Heart right ventricle (tissue), 16 donors: ENCODE results near the gene TBC1D14. TPM values are rescaled to one million over a fixed set of nuclear protein-coding genes. Genes with fewer than 3 reads are reported as not detected.
A peak's percentile ranks its signal among the peaks of the same experiment; 100 is the strongest.

Experiments
- ATAC-seq, 8 donors: fragments of 200-7000 bp; cut with Tn5 transposase; one replicate each; pipeline ENCODE4 v1.9.1; 2020; ENCODE audit warnings: mild to moderate bottlenecking in 8 of 8, moderate library complexity in 8 of 8, moderate number of reproducible peaks in 1 of 8
- DNase-seq, 2 donors: peaks; one replicate each; pipeline ENCODE4 v3.0.0-alpha.2; 2020
- H3K27ac ChIP-seq, 10 donors: fragments of 200-600 bp; sonication (generic) in 2 of 10; one replicate each; pipeline versions ENCODE4 v1.5.0 to v1.8.0; 2020 to 2022; ENCODE audit warnings: mild to moderate bottlenecking in 3 of 10
- H3K27me3 ChIP-seq, 7 donors: fragments of 200-600 bp; one replicate each; pipeline ENCODE4 v1.8.0; 2021 to 2022; ENCODE audit warnings: mild to moderate bottlenecking in 2 of 7
- H3K36me3 ChIP-seq, 9 donors: fragments of 200-600 bp; sonication (generic) in 1 of 9; one replicate each; pipeline versions ENCODE4 v1.5.0 to v1.8.0; 2020 to 2022; ENCODE audit warnings: mild to moderate bottlenecking in 2 of 9
- H3K4me1 ChIP-seq, 9 donors: fragments of 200-600 bp; sonication (generic) in 1 of 9; one replicate each; pipeline versions ENCODE4 v1.5.0 to v1.8.0; 2020 to 2022; ENCODE audit warnings: mild to moderate bottlenecking in 4 of 9
- H3K4me3 ChIP-seq, 10 donors: fragments of 200-600 bp; sonication (generic) in 2 of 10; one replicate each; pipeline versions ENCODE4 v1.5.0 to v1.8.0; 2020 to 2022; ENCODE audit warnings: mild to moderate bottlenecking in 7 of 10, moderate library complexity in 2 of 10
- H3K9me3 ChIP-seq, 11 donors: fragments of 200-600 bp in 10 of 11; sonication (generic) in 2 of 11; one replicate each; pipeline versions ENCODE4 v1.5.0 to v1.8.0; 2013 to 2022; ENCODE audit warnings: mild to moderate bottlenecking in 2 of 11, control low read depth in 1 of 11, moderate library complexity in 1 of 11
- WGBS, 2 donors: extraction: QIAGEN DNeasy Blood & Tissue Kit; methylation state at CpG; one replicate each; pipeline ENCODE4 v1.1.7; 2013; ENCODE audit warnings: inconsistent platforms in 1 of 2; 5-methylcytosine and 5-hydroxymethylcytosine counted together
- intact Hi-C, 10 donors: fragments of 100-400 bp; cut with DNase I; formaldehyde crosslinking; loops; one replicate each; pipeline versions ENCODE4 v1.11.1 to v1.14.2; 2022
- polyA plus RNA-seq, 2 donors: library from polyadenylated mRNA; stranded (reverse); fragments of 200-250 nt; gene quantifications; one replicate each; pipeline ENCODE4 v1.2.3, GENCODE V29; 2013
- total RNA-seq, 10 donors: library from RNA; stranded (reverse); fragmentation: NEBNext Ultra II Directional in 3 of 10; extraction: Animal tissue kit (Norgen Biotek cat#: 25700) in 3 of 10; gene quantifications; one replicate each; pipeline versions ENCODE4 v1.2.1 to v1.2.4, GENCODE V29; 2021 to 2023
- TF ChIP-seq, protein P1 (sequence below), 9 donors: fragments of 200-600 bp; sonication (generic) in 2 of 9; IDR thresholded peaks; one replicate each; pipeline versions ENCODE4 v1.5.0 to v1.8.0; 2021 to 2022; ENCODE audit warnings: antibody characterized with exemption in 9 of 9, mild to moderate bottlenecking in 5 of 9, moderate library complexity in 1 of 9
- donor health status: Arrhythmogenic right ventricular cardiomyopathy.
- donor health status: ischemic (EF 13 %, LVEDD 7.1; RV severe dilation, severe dysfunction).
- donor health status: healthy with polysubstance abuse.
- donor health status: DM: no; HTN: yes; CAD: no.
- donor health status: DM: no; HTN: no; CAD: no.
- donor health status: ischemic (EF 25% LVEDD 6.9; RV normal size, moderate dysfunction).
- donor health status: ischemic (EF 25% LVEDD 5.7; RV mildly dilated, moderate dysfunction).
- donor health status: healthy.
- donor health status: DM: yes; HTN: yes; CAD: no.
- donor health status: Ischemic cardiomyopathy.
- donor health status: ischemic (EF 35%, LVEDD 5.7; RV mildly dilated, moderate dysfunction).
- donor health status: nonischemic (EF 11% LVEDD 7.7; RV severe dilation, severe dysfunction).
- donor health status: DM: yes; HTN: yes; CAD: no.
- donor health status: PGD.
- donor health status: ischemic (EF 29% LVEDD 5.4; RV normal size, mild dysfunction).
- donor health status: nonischemic (EF 23%, LVEDD 6.1; RV moderate dilation, normal function).

The TBC1D14 gene
- total and polyA plus RNA-seq, 12 donors, result 10.5 to 43.7 (median 32.6) TPM

DNA sequence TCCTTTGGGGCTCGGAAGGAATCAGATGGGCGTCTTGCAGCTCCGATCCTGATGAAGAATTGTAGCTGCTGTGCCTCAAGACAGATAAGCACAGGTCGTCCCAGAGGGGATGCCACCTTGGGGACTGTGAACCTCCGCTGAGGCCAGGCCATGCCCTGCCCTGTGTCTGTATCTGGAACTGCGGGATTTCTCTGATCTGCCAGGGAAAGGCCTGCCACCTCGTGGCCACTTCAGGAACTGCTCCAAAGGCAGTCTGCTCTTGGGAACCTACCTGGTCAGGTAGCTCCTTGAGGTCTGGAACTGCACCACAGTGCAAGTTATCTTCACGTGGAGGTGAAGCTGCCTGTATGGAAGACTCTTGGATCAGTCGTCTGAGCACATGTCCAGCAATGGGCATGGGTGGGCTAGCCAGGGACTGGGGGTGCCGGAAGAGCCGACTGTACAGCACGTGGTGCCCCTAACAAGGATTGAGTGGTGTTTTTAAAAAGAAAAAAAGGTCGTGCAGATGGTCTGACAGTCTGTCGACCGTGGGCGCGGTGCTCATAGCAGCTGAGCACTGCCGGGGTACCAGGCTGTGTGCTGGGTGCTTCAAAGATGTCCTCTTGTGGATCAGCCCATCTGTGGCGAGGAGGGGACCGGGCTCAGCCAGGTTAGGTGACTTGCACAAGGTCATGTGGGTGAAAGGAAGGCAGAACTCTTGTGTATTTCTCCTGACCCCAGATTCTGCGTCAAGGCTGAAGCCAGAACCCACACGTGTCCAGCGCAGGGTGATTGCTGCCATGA, 161.3 kb downstream of the TBC1D14 start:
- peak in 6 of 8 donors; percentile 12 to 28 (median 16) for ATAC-seq
- intact Hi-C loops, result loop anchor here (1.0 to 10.0 kb wide), 14 partner anchors 28 to 354 kb away; partner anchors contain the start of genes TBC1D14 (in 3 of the 10), BLOC1S4 (in 1 of the 10) and TADA2B (in 1 of the 10)

DNA sequence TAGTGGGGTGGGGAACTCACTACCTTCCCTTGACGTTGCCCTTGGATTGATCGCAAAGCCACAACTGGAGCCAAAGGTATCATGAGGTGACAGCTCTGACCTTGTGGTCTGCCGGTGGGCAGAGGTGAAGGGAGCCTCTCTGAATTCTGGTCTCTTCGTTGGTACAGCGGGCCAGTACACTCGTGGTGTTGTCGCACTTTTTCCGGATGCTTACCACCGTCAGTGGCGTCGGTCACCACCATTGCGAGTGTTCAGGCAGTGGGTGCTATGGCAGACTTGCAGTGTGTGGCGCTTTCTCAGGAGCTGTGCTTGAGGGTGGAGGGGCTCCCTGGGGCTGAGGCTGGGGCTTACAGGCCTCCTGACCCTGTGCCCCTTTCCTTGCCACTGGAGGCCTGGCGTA, 163.4 kb downstream of the TBC1D14 start:
- DNase-seq (no peak), ATAC-seq (no peak)
- WGBS, 2 donors, result 89 to 92% methylated on average over 14 of the region's 14 CpGs
- H3K9me3 ChIP-seq, result no peaks in the 10 kb centered on the region
- peaks cover 5 to 20% (median 9%) of the 10 kb centered on the region in 9 donors for H3K4me1 ChIP-seq
- TF ChIP-seq, protein P1, sequence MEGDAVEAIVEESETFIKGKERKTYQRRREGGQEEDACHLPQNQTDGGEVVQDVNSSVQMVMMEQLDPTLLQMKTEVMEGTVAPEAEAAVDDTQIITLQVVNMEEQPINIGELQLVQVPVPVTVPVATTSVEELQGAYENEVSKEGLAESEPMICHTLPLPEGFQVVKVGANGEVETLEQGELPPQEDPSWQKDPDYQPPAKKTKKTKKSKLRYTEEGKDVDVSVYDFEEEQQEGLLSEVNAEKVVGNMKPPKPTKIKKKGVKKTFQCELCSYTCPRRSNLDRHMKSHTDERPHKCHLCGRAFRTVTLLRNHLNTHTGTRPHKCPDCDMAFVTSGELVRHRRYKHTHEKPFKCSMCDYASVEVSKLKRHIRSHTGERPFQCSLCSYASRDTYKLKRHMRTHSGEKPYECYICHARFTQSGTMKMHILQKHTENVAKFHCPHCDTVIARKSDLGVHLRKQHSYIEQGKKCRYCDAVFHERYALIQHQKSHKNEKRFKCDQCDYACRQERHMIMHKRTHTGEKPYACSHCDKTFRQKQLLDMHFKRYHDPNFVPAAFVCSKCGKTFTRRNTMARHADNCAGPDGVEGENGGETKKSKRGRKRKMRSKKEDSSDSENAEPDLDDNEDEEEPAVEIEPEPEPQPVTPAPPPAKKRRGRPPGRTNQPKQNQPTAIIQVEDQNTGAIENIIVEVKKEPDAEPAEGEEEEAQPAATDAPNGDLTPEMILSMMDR (IDR thresholded peaks at IDR 0.05), result no peak
- no peak overlapping the region for H3K27ac ChIP-seq
- H3K4me3 ChIP-seq, result no peak overlapping the region
- intact Hi-C loops, result loop anchor here in 9 of 10 donors (5.0 to 10.0 kb wide), 10 partner anchors 86 to 356 kb away; partner anchors contain the start of genes TBC1D14 (in 3 of the 9) and BLOC1S4 (in 1 of the 9)
- no peaks in the 10 kb centered on the region for H3K27me3 ChIP-seq
- no peaks in the 10 kb centered on the region for H3K36me3 ChIP-seq

More for the DNA sequence above, 161.3 kb downstream of the TBC1D14 start:
- peak; percentile 71 to 82 for DNase-seq
- Histone ChIP-seq H3K27me3 (no peaks in the 10 kb centered on the region), H3K27ac (no peak overlapping the region), H3K9me3 (no peaks in the 10 kb centered on the region), H3K36me3 (peaks cover 0 to 3% (median 0%) of the 10 kb centered on the region in 9 donors), H3K4me1 (peaks cover 7 to 35% (median 24%) of the 10 kb centered on the region in 9 donors), H3K4me3 (no peak overlapping the region)
- 36 to 41% methylated on average over 23 of the region's 23 CpGs for WGBS, 2 donors
- TF ChIP-seq, protein P1 (IDR thresholded peaks at IDR 0.05), result peak; percentile 97 to 99 (median 99)

DNA sequence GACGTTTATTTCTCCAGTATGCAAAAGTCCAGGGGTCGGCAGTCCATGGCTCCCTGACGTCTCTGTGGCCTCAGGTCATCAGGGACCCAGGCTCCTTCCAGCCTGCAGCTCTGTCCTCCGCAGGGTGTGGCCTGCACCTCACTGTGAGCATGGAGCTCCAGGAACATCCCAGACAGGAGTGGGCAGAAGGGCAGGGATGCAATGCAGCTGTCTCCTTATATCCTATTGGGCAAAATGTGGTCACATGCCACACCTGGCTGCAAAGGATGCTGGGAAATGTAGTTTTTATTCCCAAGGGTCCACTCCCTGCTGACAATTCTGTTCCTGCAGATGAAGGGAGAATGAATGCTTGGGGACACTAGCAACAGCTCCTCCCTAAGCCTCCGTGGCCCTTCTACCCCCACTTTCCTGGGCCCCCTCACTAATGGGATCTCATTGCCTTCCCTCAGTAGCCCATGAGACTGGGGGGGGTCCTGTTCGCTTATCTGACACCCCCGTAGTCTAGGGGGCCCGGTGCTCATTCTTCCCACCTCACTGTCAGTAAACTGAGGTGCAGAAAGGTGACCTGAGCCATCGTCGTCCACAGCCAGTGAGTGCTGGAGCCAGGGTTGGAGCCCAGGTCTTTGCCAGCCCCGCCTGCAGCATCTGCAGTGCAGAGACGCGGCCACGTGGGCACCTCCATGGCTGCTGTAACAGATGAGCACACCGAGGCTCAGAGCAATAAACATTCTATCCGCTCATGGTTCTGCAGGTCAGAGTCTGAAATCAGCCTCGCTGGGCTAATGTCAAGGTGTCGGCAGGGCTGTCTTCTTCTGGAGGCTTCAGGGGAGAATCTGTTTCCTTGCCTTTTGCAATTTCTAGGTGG, 164.1 kb downstream of the TBC1D14 start:
- TF ChIP-seq, protein P1 (IDR thresholded peaks at IDR 0.05), result no peak
- Histone ChIP-seq H3K27ac (no peak overlapping the region), H3K4me3 (no peak overlapping the region), H3K9me3 (no peaks in the 10 kb centered on the region), H3K36me3 (no peaks in the 10 kb centered on the region), H3K27me3 (no peaks in the 10 kb centered on the region), H3K4me1 (peaks cover 4 to 18% (median 8%) of the 10 kb centered on the region in 9 donors)
- ATAC-seq, result peak in 2 of 8 donors; percentile 22 to 34
- intact Hi-C loops, result loop anchor here in 9 of 10 donors (5.0 to 10.0 kb wide), 10 partner anchors 86 to 356 kb away; partner anchors contain the start of genes TBC1D14 (in 3 of the 9) and BLOC1S4 (in 1 of the 9)
- peak in 1 of 2 donors; percentile 31 for DNase-seq
- 74% methylated on average over 18 of the region's 18 CpGs for WGBS, 2 donors

DNA sequence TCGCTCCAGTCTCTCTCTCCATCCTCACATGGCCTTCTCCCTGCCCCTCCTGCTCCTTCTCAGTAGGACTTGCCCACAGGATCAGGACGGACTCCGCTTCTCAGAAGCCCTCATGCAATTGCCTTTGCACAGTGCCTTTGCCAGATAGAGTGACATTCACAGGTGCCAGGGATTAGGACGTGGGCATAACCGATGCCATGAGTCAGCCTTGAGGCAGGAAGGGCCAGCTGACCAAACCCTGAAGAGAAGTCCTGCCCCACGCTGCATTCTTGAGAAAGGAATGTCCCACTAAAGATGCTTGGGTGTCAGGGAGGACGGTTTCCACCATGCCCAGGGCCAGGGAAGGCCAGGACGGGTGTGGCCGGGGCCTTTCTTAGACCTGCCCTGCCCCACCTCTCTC, 164.8 kb downstream of the TBC1D14 start:
- no peak for ATAC-seq
- intact Hi-C loops, result loop anchor here in 9 of 10 donors (5.0 to 10.0 kb wide), 10 partner anchors 87 to 357 kb away; partner anchors contain the start of genes TBC1D14 (in 3 of the 9) and BLOC1S4 (in 1 of the 9)
- H3K36me3 ChIP-seq, result no peaks in the 10 kb centered on the region
- no peaks in the 10 kb centered on the region for H3K9me3 ChIP-seq
- WGBS, 2 donors, result 82% methylated on average over 9 of the region's 9 CpGs
- DNase-seq, result no peak
- no peak overlapping the region for H3K27ac ChIP-seq
- TF ChIP-seq, protein P1 (IDR thresholded peaks at IDR 0.05), result no peak
- H3K4me1 ChIP-seq, result peaks cover 0 to 12% (median 3%) of the 10 kb centered on the region in 9 donors
- no peak overlapping the region for H3K4me3 ChIP-seq
- H3K27me3 ChIP-seq, result no peaks in the 10 kb centered on the region
